Breast epithelium (tissue), 3 donors: ENCODE data around the gene GP1BB.

Source experiments
- POLR2A ChIP-seq: fragments of 450-650 bp; IDR thresholded peaks from one replicate; pipeline ENCODE4 v1.6.1; 2016; ENCODE audit warnings: antibody characterized with exemption, mild to moderate bottlenecking, moderate library complexity
- TF ChIP-seq, protein P1 (sequence below), 3 donors: fragments of 450-650 bp; IDR thresholded peaks; one replicate each; pipeline ENCODE4 v1.5.1; 2016 to 2017; ENCODE audit warnings: antibody characterized with exemption in 3 of 3, mild to moderate bottlenecking in 3 of 3, moderate library complexity in 3 of 3

DNA sequence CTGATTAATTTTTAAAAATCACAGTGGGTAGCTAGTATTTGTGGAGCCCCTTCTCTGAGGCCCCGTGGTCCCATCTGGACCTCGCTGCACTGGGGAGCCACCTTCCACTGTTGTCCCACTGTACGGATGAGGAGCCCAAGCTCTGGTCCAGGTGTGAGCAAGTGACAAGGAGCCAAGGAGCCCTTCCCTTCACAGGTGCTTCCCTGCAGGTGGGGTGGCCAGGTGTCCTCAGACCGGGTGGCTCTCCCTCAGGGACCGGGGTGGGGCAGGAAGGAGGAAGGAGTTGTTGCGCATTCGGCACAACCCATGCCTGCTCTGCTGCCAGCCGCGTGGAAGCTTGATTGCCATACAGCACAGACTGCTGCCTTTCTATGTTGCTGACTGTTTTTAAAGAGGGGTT, 19.5 kb upstream of the GP1BB start:
- TF ChIP-seq, protein P1, sequence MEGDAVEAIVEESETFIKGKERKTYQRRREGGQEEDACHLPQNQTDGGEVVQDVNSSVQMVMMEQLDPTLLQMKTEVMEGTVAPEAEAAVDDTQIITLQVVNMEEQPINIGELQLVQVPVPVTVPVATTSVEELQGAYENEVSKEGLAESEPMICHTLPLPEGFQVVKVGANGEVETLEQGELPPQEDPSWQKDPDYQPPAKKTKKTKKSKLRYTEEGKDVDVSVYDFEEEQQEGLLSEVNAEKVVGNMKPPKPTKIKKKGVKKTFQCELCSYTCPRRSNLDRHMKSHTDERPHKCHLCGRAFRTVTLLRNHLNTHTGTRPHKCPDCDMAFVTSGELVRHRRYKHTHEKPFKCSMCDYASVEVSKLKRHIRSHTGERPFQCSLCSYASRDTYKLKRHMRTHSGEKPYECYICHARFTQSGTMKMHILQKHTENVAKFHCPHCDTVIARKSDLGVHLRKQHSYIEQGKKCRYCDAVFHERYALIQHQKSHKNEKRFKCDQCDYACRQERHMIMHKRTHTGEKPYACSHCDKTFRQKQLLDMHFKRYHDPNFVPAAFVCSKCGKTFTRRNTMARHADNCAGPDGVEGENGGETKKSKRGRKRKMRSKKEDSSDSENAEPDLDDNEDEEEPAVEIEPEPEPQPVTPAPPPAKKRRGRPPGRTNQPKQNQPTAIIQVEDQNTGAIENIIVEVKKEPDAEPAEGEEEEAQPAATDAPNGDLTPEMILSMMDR (IDR thresholded peaks at IDR 0.05): no peak
- no peak for TF ChIP-seq POLR2A
